Neuronal stem cell (in vitro differentiated cells): Measurements from ENCODE around the gene TNIP3.

Source experiments
- DNase-seq: peaks from one replicate; pipeline ENCODE4 v3.0.0-alpha.2; 2013; ENCODE audit warnings: low spot score
- H2AFZ ChIP-seq: one replicate; pipeline ENCODE4 v1.6.1; 2013; ENCODE audit warnings: mild to moderate bottlenecking, low read length, inconsistent platforms
- H2AK5ac ChIP-seq: 2 replicates; pipeline ENCODE4 v1.6.1; 2013; ENCODE audit warnings: low read depth, mild to moderate bottlenecking, inconsistent platforms, low read length, moderate library complexity, mixed read lengths
- H2BK120ac ChIP-seq: 2 replicates; pipeline ENCODE4 v1.6.1; 2013; ENCODE audit warnings: low read depth, mild to moderate bottlenecking, inconsistent platforms, low read length, moderate library complexity, mixed read lengths
- H2BK12ac ChIP-seq: one replicate; pipeline ENCODE4 v1.6.1; 2013; ENCODE audit warnings: low read length, inconsistent platforms
- H2BK15ac ChIP-seq: 2 replicates; pipeline ENCODE4 v1.6.1; 2013; ENCODE audit warnings: mild to moderate bottlenecking, low read length, inconsistent platforms, mixed read lengths
- H2BK5ac ChIP-seq: one replicate; pipeline ENCODE4 v1.6.1; 2013; ENCODE audit warnings: inconsistent platforms, mild to moderate bottlenecking, low read length, moderate library complexity
- H3K14ac ChIP-seq: one replicate; pipeline ENCODE4 v1.6.1; 2013; ENCODE audit warnings: low read length, inconsistent platforms
- H3K18ac ChIP-seq: 2 replicates; pipeline ENCODE4 v1.6.1; 2013; ENCODE audit warnings: low read length, inconsistent platforms
- H3K23ac ChIP-seq: 2 replicates; pipeline ENCODE4 v1.6.1; 2013; ENCODE audit warnings: low read depth, mild to moderate bottlenecking, mixed read lengths, low read length, inconsistent platforms; ENCODE audit not compliant: poor library complexity
- H3K27ac ChIP-seq: replicated peaks from 3 replicates; pipeline ENCODE4 v1.5.1; 2013; ENCODE audit warnings: low read length, inconsistent platforms
- H3K27me3 ChIP-seq, 3 experiments: 2 replicates each; pipeline ENCODE4 v1.6.1; 2013; ENCODE audit warnings: low read length in 3 of 3, mild to moderate bottlenecking in 2 of 3, inconsistent platforms in 1 of 3, low read depth in 1 of 3, mixed read lengths in 1 of 3, moderate library complexity in 1 of 3; ENCODE audit not compliant: control insufficient read depth in 3 of 3, insufficient read depth in 3 of 3
- H3K36me3 ChIP-seq, 2 donors: replicated peaks in 1 of 2; 2 replicates each; pipeline ENCODE4 v1.6.1; 2013; ENCODE audit warnings: low read length in 2 of 2; ENCODE audit not compliant: control insufficient read depth in 2 of 2, insufficient read depth in 2 of 2
- H3K4ac ChIP-seq: 2 replicates; pipeline ENCODE4 v1.6.1; 2013; ENCODE audit warnings: inconsistent platforms, mild to moderate bottlenecking, low read length, moderate library complexity
- H3K4me1 ChIP-seq, 2 donors: 1 replicate in 1 of 2; 2 replicates in 1 of 2; pipeline ENCODE4 v1.6.1; 2013; ENCODE audit warnings: low read length in 2 of 2, low read depth in 1 of 2; ENCODE audit not compliant: control insufficient read depth in 2 of 2, insufficient read depth in 1 of 2
- H3K4me2 ChIP-seq: one replicate; pipeline ENCODE4 v1.6.1; 2013; ENCODE audit warnings: mild to moderate bottlenecking, low read length, inconsistent platforms; ENCODE audit not compliant: insufficient read depth, poor library complexity, severe bottlenecking
- H3K4me3 ChIP-seq, 2 donors: 2 replicates each; pipeline ENCODE4 v1.5.1; 2013; ENCODE audit warnings: low read length in 2 of 2, mild to moderate bottlenecking in 2 of 2, inconsistent platforms in 1 of 2, moderate library complexity in 1 of 2
- H3K79me1 ChIP-seq: one replicate; pipeline ENCODE4 v1.6.1; 2013; ENCODE audit warnings: low read depth, mild to moderate bottlenecking, inconsistent platforms, low read length, moderate library complexity
- H3K9ac ChIP-seq: one replicate; pipeline ENCODE4 v1.6.1; 2013; ENCODE audit warnings: mild to moderate bottlenecking, low read depth, low read length, inconsistent platforms; ENCODE audit not compliant: poor library complexity
- H3K9me3 ChIP-seq, 2 donors: replicated peaks in 1 of 2; 2 replicates each; pipeline versions ENCODE3 to v1.6.1; 2013; ENCODE audit warnings: low read length in 2 of 2, mild to moderate bottlenecking in 2 of 2, inconsistent platforms in 1 of 2, low read depth in 1 of 2, mixed read lengths in 1 of 2, moderate library complexity in 1 of 2; ENCODE audit not compliant: control insufficient read depth in 2 of 2, insufficient read depth in 1 of 2
- H4K8ac ChIP-seq: one replicate; pipeline ENCODE4 v1.6.1; 2013; ENCODE audit warnings: low read depth, mild to moderate bottlenecking, inconsistent platforms, low read length, moderate library complexity
- H4K91ac ChIP-seq: one replicate; pipeline ENCODE4 v1.6.1; 2013; ENCODE audit warnings: low read length, low read depth, mild to moderate bottlenecking, inconsistent platforms; ENCODE audit not compliant: poor library complexity
- WGBS, 2 donors: extraction: QIAGEN DNeasy Blood & Tissue Kit; methylation state at CpG; one replicate each; pipeline ENCODE4 v1.1.7; 2013; ENCODE audit warnings: missing lambda C conversion rate in 2 of 2, mixed read lengths in 1 of 2; ENCODE audit not compliant: insufficient read length in 2 of 2, insufficient replicate concordance in 1 of 2; ENCODE audit errors: extremely low coverage in 2 of 2; 5-methylcytosine and 5-hydroxymethylcytosine counted together

Gene TNIP3

GRCh38 chr4:121139533-121140222 is 24.4 kb downstream of the TNIP3 start:
- H3K27me3 ChIP-seq, result no peaks in the 10 kb centered on the region
- no peaks in the 10 kb centered on the region for H3K79me1 ChIP-seq
- no peak overlapping the region for H3K9ac ChIP-seq
- DNase-seq, result no peak
- H3K18ac ChIP-seq, result no peak overlapping the region
- H2AK5ac ChIP-seq, result no peak overlapping the region
- no peak overlapping the region for H3K27ac ChIP-seq
- no peak overlapping the region for H4K8ac ChIP-seq
- WGBS, 2 donors, result no CpG with 5 or more reads among the region's 7 CpGs
- H3K36me3 ChIP-seq, result no peaks in the 10 kb centered on the region
- H3K4me2 ChIP-seq, result no peak overlapping the region
- H3K9me3 ChIP-seq, result no peaks in the 10 kb centered on the region
- no peaks in the 10 kb centered on the region for H3K4me1 ChIP-seq
- H3K4me3 ChIP-seq, result no peak overlapping the region
- no peak overlapping the region for H2AFZ ChIP-seq
- no peak overlapping the region for H2BK120ac ChIP-seq
- no peak overlapping the region for H3K14ac ChIP-seq
- H2BK12ac ChIP-seq, result no peak overlapping the region
- no peak overlapping the region for H2BK15ac ChIP-seq
- no peak overlapping the region for H3K23ac ChIP-seq
- H2BK5ac ChIP-seq, result no peak overlapping the region
- H4K91ac ChIP-seq, result no peak overlapping the region
- no peak overlapping the region for H3K4ac ChIP-seq

GRCh38 chr4:121138039-121138825 is 25.9 kb downstream of the TNIP3 start:
- H3K9me3 ChIP-seq, result no peaks in the 10 kb centered on the region
- H3K4me2 ChIP-seq, result no peak overlapping the region
- no peak overlapping the region for H3K27ac ChIP-seq
- no peak overlapping the region for H2BK12ac ChIP-seq
- no peak overlapping the region for H2BK15ac ChIP-seq
- H4K91ac ChIP-seq, result no peak overlapping the region
- H2AK5ac ChIP-seq, result no peak overlapping the region
- no peak overlapping the region for H4K8ac ChIP-seq
- H2AFZ ChIP-seq, result no peak overlapping the region
- H3K4ac ChIP-seq, result no peak overlapping the region
- no CpG with 5 or more reads among the region's 5 CpGs for WGBS, 2 donors
- no peak overlapping the region for H2BK120ac ChIP-seq
- H3K9ac ChIP-seq, result no peak overlapping the region
- H3K27me3 ChIP-seq, result no peaks in the 10 kb centered on the region
- H3K4me3 ChIP-seq, result no peak overlapping the region
- H2BK5ac ChIP-seq, result no peak overlapping the region
- no peak overlapping the region for H3K18ac ChIP-seq
- H3K14ac ChIP-seq, result no peak overlapping the region
- no peaks in the 10 kb centered on the region for H3K79me1 ChIP-seq
- no peak for DNase-seq
- no peaks in the 10 kb centered on the region for H3K36me3 ChIP-seq
- H3K4me1 ChIP-seq, result no peaks in the 10 kb centered on the region
- H3K23ac ChIP-seq, result no peak overlapping the region

- no peak for DNase-seq
- no peak overlapping the region for H2BK120ac ChIP-seq
Measured at GRCh38 chr4:121130326-121130660, 33.8 kb downstream of the TNIP3 start.

GRCh38 chr4:121129606-121130325 is 34.4 kb downstream of the TNIP3 start:
- Histone ChIP-seq H3K23ac (no peak overlapping the region), H3K4me2 (no peak overlapping the region), H3K36me3 (no peaks in the 10 kb centered on the region), H2AK5ac (no peak overlapping the region), H2BK120ac (no peak overlapping the region), H3K9me3 (no peaks in the 10 kb centered on the region), H3K4me3 (no peak overlapping the region), H3K4ac (no peak overlapping the region), H2BK5ac (no peak overlapping the region), H3K27ac (no peak overlapping the region), H3K18ac (no peak overlapping the region), H2BK12ac (no peak overlapping the region), H3K27me3 (no peaks in the 10 kb centered on the region), H3K14ac (no peak overlapping the region), H3K4me1 (no peaks in the 10 kb centered on the region), H3K9ac (no peak overlapping the region), H4K91ac (no peak overlapping the region), H2BK15ac (no peak overlapping the region), H3K79me1 (no peaks in the 10 kb centered on the region), H2AFZ (no peak overlapping the region), H4K8ac (no peak overlapping the region)
- no peak for DNase-seq
- no CpG with 5 or more reads among the region's 4 CpGs for WGBS, 2 donors

More at GRCh38 chr4:121130326-121130660, 33.8 kb downstream of the TNIP3 start:
- Histone ChIP-seq H2BK12ac (no peak overlapping the region), H2AFZ (no peak overlapping the region), H3K36me3 (no peaks in the 10 kb centered on the region), H2BK5ac (no peak overlapping the region), H3K14ac (no peak overlapping the region), H2BK15ac (no peak overlapping the region), H3K18ac (no peak overlapping the region), H3K9ac (no peak overlapping the region), H3K79me1 (no peaks in the 10 kb centered on the region), H3K27ac (no peak overlapping the region), H3K4me3 (no peak overlapping the region), H4K91ac (no peak overlapping the region), H4K8ac (no peak overlapping the region), H3K23ac (no peak overlapping the region), H3K4me2 (no peak overlapping the region), H3K4ac (no peak overlapping the region), H3K9me3 (no peaks in the 10 kb centered on the region), H2AK5ac (no peak overlapping the region), H3K4me1 (no peaks in the 10 kb centered on the region), H3K27me3 (no peaks in the 10 kb centered on the region)
- no CpG with 5 or more reads among the region's 4 CpGs for WGBS, 2 donors
